NT2/D1 (cell line): ENCODE results near the gene TBX4.

Experiments
- DNase-seq: peaks from one replicate; pipeline ENCODE4 v3.0.0-alpha.2; 2011; ENCODE audit warnings: low read depth, low spot score
- H3K27me3 ChIP-seq: 2 replicates; pipeline ENCODE4 v1.6.0; 2011; ENCODE audit warnings: mild to moderate bottlenecking; ENCODE audit not compliant: insufficient read length, insufficient read depth
- H3K36me3 ChIP-seq: 2 replicates; pipeline ENCODE4 v1.6.1; 2011; ENCODE audit warnings: mild to moderate bottlenecking, low read length, mixed read lengths; ENCODE audit not compliant: insufficient read depth, insufficient read length
- H3K4me1 ChIP-seq: 2 replicates; pipeline ENCODE4 v1.5.1; 2011; ENCODE audit not compliant: insufficient read depth, insufficient read length
- H3K4me3 ChIP-seq: 2 replicates; pipeline ENCODE4 v1.5.1; 2011; ENCODE audit warnings: low read depth; ENCODE audit not compliant: insufficient read length
- H3K9ac ChIP-seq: 2 replicates; pipeline ENCODE4 v1.6.0; 2011; ENCODE audit warnings: low read depth; ENCODE audit not compliant: insufficient read length
- H3K9me3 ChIP-seq: 2 replicates; pipeline ENCODE4 v1.5.1; 2011; ENCODE audit warnings: mild to moderate bottlenecking, low read length; ENCODE audit not compliant: insufficient read depth
- SUZ12 ChIP-seq: IDR thresholded peaks from 2 replicates; pipeline ENCODE4 v1.6.1; 2011; ENCODE audit not compliant: insufficient read length, insufficient read depth; ENCODE audit errors: extremely low read depth
- YY1 ChIP-seq: IDR thresholded peaks from 2 replicates; pipeline ENCODE4 v1.6.1; 2011; ENCODE audit not compliant: insufficient read length, insufficient read depth
- ZNF274 ChIP-seq: IDR thresholded peaks from 2 replicates; pipeline ENCODE4 v1.6.1; 2011; ENCODE audit warnings: mild to moderate bottlenecking, low read depth, low read length

Gene TBX4

DNA sequence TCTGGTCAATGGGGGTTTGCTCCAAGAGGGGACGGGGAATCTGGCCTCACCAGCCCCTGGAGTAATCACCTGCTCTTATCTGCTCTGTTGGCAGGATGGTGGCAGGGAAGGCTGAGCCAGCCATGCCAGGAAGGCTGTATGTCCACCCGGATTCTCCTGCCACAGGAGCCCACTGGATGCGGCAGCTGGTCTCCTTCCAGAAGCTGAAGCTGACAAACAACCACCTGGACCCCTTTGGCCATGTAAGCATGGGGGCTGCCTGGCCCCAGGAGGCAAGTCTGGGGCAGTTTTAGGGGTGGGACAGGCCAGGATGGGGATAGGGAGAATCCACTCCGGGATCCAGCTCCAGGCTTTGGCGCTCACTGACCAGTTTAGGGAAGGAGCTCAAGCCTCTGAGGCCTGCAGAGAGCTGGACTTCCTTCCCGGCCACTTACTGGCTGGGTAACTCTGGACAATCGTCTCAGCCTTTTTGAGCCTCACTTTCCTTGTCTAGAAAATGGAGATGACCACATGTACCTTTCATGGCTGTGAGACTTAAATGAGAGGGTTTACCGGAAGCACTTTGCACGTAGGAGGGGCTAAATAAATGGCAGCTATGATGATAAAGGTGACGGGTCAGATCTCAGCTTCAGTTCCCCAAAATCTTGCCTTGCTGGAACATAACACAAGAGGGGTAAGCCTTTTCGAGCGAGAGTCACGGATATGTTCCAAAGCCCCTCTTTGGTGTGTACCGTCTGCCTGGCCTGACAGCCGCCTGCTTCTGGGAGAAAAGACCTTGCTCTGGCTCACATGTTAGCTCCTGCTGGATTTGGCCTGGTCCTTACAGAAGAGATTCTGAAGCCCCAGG, 15.4 kb downstream of the TBX4 start:
- Histone ChIP-seq H3K4me3 (no peak overlapping the region), H3K9ac (no peak overlapping the region), H3K9me3 (no peaks in the 10 kb centered on the region), H3K27me3 (peaks cover 13% of the 10 kb centered on the region), H3K36me3 (no peaks in the 10 kb centered on the region), H3K4me1 (peaks cover 13% of the 10 kb centered on the region)
- TF ChIP-seq SUZ12: no peak
- TF ChIP-seq ZNF274: no peak
- TF ChIP-seq YY1: no peak
- DNase-seq: no peak

DNA sequence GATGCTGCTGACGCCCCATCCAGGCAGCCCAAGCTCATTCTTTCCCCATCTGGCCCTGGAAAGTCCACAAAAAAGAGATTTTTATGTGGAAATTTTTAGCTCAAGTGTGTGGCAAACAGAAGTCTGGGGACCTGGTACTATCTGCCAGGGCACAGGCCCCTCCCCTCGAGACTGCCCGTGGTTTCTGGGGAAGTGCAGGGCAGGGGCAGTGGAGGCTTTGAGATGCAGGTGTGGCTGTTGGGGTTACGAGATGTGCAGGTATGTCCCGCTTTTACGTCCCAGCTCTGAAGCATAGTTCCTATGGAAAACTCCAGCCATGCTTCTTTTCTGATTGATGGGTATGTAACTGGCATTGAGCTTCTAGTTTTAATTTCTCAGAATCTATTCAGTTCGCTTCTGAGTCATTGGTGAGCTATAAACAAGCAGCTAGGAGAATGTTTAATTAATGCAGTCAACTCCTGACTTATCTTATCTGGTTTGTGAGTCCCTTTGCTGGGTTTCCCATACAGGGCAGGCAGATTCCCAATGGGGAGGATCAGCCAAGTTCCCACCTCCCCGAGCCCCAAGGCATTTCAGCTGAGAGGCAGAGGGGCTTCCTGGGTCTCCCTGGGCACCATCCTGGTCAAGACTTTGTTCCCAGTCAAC, 16.2 kb downstream of the TBX4 start:
- no peak for TF ChIP-seq YY1
- TF ChIP-seq SUZ12: no peak
- no peak for TF ChIP-seq ZNF274
- H3K4me3 ChIP-seq: no peak overlapping the region
- H3K9me3 ChIP-seq: no peaks in the 10 kb centered on the region
- no peak for DNase-seq
- no peaks in the 10 kb centered on the region for H3K36me3 ChIP-seq
- H3K4me1 ChIP-seq: peaks cover 7% of the 10 kb centered on the region
- H3K9ac ChIP-seq: no peak overlapping the region
- peaks cover 8% of the 10 kb centered on the region for H3K27me3 ChIP-seq

DNA sequence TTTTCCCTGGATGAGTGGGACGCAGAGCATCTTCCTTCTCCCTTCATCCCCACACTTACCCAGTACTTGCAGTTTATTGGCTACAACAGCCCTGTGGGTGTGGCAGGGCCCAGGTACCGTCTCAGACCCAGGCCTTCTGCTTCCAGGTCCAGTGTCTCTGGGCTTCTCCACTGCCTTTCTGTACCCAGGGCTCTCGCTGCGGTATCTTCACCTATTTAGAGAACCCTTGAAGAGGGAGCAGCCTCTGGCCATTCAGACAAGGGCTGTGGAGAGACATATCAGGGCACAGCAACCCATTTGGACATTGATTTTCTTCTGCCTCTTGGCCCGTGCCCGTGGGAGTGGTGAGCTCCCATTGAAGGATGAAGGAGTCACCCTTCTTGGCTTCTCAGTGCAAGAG, 17.3 kb downstream of the TBX4 start:
- TF ChIP-seq YY1 (no peak), ZNF274 (no peak), SUZ12 (no peak)
- no peak for DNase-seq
- peaks cover 9% of the 10 kb centered on the region for H3K27me3 ChIP-seq
- no peak overlapping the region for H3K4me3 ChIP-seq
- H3K36me3 ChIP-seq: no peaks in the 10 kb centered on the region
- H3K9ac ChIP-seq: no peak overlapping the region
- H3K4me1 ChIP-seq: peaks cover 6% of the 10 kb centered on the region
- H3K9me3 ChIP-seq: no peaks in the 10 kb centered on the region

DNA sequence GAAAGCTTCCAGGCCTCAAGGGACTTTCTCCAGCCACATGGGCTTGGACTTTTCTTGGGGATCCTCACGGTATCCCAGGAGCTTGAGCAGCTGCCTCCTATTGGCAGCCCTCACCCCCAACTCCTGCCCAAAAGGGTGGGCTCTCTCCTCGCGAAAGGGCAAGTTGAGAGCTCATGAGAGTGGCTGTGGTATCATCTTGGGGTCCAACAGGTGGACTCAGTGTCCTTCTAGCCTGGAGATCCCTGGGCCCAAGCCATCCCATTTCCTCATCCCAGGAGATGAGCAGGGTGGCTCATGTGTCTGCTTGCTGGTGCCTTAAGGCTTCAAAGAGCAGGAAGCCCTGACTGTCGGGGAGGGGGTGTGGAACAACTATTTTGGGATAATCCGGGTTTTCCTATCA, 17.7 kb downstream of the TBX4 start:
- Histone ChIP-seq H3K36me3 (no peaks in the 10 kb centered on the region), H3K9ac (no peak overlapping the region), H3K4me1 (peaks cover 6% of the 10 kb centered on the region), H3K4me3 (no peak overlapping the region), H3K27me3 (peaks cover 9% of the 10 kb centered on the region), H3K9me3 (no peaks in the 10 kb centered on the region)
- no peak for TF ChIP-seq SUZ12
- no peak for TF ChIP-seq ZNF274
- no peak for TF ChIP-seq YY1
- no peak for DNase-seq

DNA sequence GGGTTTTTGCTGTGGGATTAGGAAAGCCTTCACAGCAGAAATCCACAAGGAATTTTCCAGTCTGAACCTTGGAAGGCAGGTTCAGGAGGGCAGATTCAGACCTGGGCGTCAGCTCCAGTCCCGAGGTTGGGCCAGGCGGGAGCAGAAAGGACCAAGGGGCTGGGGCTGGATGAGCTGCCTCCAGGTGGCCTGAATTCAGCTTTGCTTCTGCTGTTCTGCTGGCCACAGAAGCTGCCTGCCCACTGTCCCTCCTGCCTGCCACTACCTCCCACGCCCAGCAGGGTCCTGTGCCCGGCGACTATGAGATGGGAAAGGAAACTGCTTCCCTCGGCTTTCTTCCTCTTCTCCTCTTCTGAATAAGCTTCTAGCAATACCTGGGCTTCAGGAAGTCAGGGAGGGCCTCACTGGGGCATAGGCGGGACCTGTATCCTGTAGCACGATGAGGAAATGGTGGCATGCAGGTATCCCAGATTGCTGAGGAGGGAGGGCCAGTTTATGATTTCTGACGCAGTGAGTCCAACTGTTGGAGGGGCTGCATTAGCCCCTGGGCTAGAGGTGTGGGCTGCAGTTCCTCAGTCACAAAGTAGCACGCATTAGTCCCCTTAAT, 18.4 kb downstream of the TBX4 start:
- TF ChIP-seq ZNF274: no peak
- TF ChIP-seq YY1: no peak
- TF ChIP-seq SUZ12: no peak
- H3K36me3 ChIP-seq: no peaks in the 10 kb centered on the region
- H3K9me3 ChIP-seq: no peaks in the 10 kb centered on the region
- peaks cover 6% of the 10 kb centered on the region for H3K4me1 ChIP-seq
- H3K9ac ChIP-seq: no peak overlapping the region
- H3K27me3 ChIP-seq: peaks cover 9% of the 10 kb centered on the region
- DNase-seq: no peak
- no peak overlapping the region for H3K4me3 ChIP-seq

DNA sequence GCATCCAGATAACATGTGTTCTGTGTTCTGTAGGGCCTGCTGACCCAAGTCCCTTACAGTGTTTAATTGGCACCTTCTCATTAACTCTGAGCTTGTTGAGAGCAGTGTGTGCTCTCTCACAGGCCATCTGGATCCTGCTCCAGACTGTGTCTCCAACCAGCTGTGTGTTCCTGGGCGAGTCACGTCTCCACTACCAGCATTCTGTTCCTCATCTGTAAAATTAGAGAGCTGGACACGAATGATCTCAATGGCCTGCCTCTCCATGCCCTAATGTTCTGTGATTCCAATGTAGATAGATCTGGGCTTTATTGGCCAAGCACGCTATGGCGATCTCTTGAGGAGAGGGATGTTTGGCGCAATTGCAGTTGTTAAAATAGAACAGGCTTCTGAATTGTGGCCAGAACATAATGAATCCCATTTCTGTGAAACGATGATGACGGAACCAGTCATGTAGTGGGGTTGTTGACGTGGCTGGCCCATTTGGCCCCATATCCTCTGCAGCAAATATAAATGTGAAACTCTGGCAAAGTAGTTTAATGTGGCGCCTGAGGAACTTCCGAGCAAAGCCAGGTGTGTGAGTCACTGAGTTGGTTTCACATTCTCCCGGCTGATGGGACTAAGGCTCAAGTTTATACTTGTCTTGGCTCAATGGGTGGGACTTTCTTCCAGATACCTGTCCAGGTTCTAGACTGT, 22.2 kb downstream of the TBX4 start:
- peaks cover 6% of the 10 kb centered on the region for H3K4me1 ChIP-seq
- no peak for TF ChIP-seq YY1
- TF ChIP-seq SUZ12: no peak
- TF ChIP-seq ZNF274: no peak
- no peak overlapping the region for H3K4me3 ChIP-seq
- no peak overlapping the region for H3K9ac ChIP-seq
- peaks cover 9% of the 10 kb centered on the region for H3K27me3 ChIP-seq
- DNase-seq: no peak
- H3K9me3 ChIP-seq: no peaks in the 10 kb centered on the region
- H3K36me3 ChIP-seq: no peaks in the 10 kb centered on the region
